Keratinocyte (primary cell): Measurements from ENCODE around the gene VANGL2. TPM values are rescaled to one million over a fixed set of nuclear protein-coding genes. Genes with fewer than 3 reads are reported as not detected.

Source experiments
- DNase-seq: peaks from one replicate; pipeline ENCODE4 v3.0.0-alpha.2; 2011; ENCODE audit warnings: low read depth, missing footprints, low spot score
- FAIRE-seq: peaks from 2 replicates; lab custom pipeline; 2011; peaks lifted over from hg19 to GRCh38; lab: Jason Lieb, UNC
- H2AFZ ChIP-seq: 2 replicates; pipeline ENCODE4 v1.6.0; 2012; ENCODE audit warnings: low read length, control low read depth, inconsistent platforms; ENCODE audit not compliant: control insufficient read depth
- H3K27ac ChIP-seq: 2 replicates; pipeline ENCODE4 v1.5.1; 2011; ENCODE audit warnings: low read length; ENCODE audit not compliant: control insufficient read depth, insufficient read depth
- H3K27me3 ChIP-seq: 3 replicates; pipeline ENCODE4 v1.6.0; 2011; ENCODE audit warnings: low read length; ENCODE audit not compliant: control insufficient read depth, insufficient read depth; ENCODE audit errors: extremely low read depth
- H3K36me3 ChIP-seq, 2 experiments: 2 replicates in 1 of 2; 3 replicates in 1 of 2; pipeline ENCODE4 v1.5.1; 2011; ENCODE audit warnings: low read length in 2 of 2, mild to moderate bottlenecking in 1 of 2; ENCODE audit not compliant: control insufficient read depth in 2 of 2, insufficient read depth in 2 of 2; ENCODE audit errors: extremely low read depth in 1 of 2
- H3K4me1 ChIP-seq: 3 replicates; pipeline ENCODE4 v1.5.1; 2011; ENCODE audit warnings: low read length; ENCODE audit not compliant: control insufficient read depth, insufficient read depth; ENCODE audit errors: extremely low read depth
- H3K4me2 ChIP-seq: 3 replicates; pipeline ENCODE4 v1.6.0; 2011; ENCODE audit warnings: low read depth, low read length; ENCODE audit not compliant: control insufficient read depth, insufficient read depth; ENCODE audit errors: extremely low read depth
- H3K4me3 ChIP-seq, 3 experiments: fragments of 200-600 bp in 1 of 3; sonication (generic) in 1 of 3; 2 replicates in 2 of 3; 3 replicates in 1 of 3; pipeline ENCODE4 v1.5.1; 2011 to 2016; ENCODE audit warnings: low read length in 3 of 3, mild to moderate bottlenecking in 3 of 3, control low read depth in 2 of 3, inconsistent platforms in 1 of 3, low read depth in 1 of 3, mixed read lengths in 1 of 3, mixed run types in 1 of 3, moderate library complexity in 1 of 3; ENCODE audit not compliant: control insufficient read depth in 2 of 3, insufficient read depth in 2 of 3; ENCODE audit errors: extremely low read depth in 1 of 3
- H3K79me2 ChIP-seq: 2 replicates; pipeline ENCODE4 v1.6.0; 2012; ENCODE audit warnings: low read length; ENCODE audit not compliant: control insufficient read depth, insufficient read depth
- H3K9ac ChIP-seq: 3 replicates; pipeline ENCODE4 v1.6.0; 2011; ENCODE audit warnings: low read length; ENCODE audit not compliant: control insufficient read depth, insufficient read depth; ENCODE audit errors: extremely low read depth
- H3K9me1 ChIP-seq: 3 replicates; pipeline ENCODE4 v1.6.0; 2011; ENCODE audit warnings: low read length; ENCODE audit not compliant: control insufficient read depth, insufficient read depth; ENCODE audit errors: extremely low read depth
- H3K9me3 ChIP-seq: 2 replicates; pipeline ENCODE4 v1.5.1; 2012; ENCODE audit warnings: low read depth, low read length; ENCODE audit not compliant: control insufficient read depth
- H4K20me1 ChIP-seq: 3 replicates; pipeline ENCODE4 v1.6.0; 2011; ENCODE audit warnings: low read length; ENCODE audit not compliant: control insufficient read depth, insufficient read depth; ENCODE audit errors: extremely low read depth
- CTCF ChIP-seq, 3 experiments: IDR thresholded peaks in 1 of 3; conservative IDR thresholded peaks in 1 of 3; optimal IDR thresholded peaks in 1 of 3; 2 replicates in 2 of 3; 3 replicates in 1 of 3; pipeline versions ENCODE3 to v1.5.1; 2011; ENCODE audit warnings: low read length in 3 of 3, mild to moderate bottlenecking in 3 of 3, moderate library complexity in 2 of 3, control low read depth in 1 of 3, inconsistent platforms in 1 of 3; ENCODE audit not compliant: insufficient read depth in 2 of 3; ENCODE audit errors: extremely low read depth in 1 of 3
- EZH2 ChIP-seq: IDR thresholded peaks from one replicate; pipeline ENCODE4 v1.6.1; 2012; ENCODE audit warnings: inconsistent platforms, mild to moderate bottlenecking, low read length, moderate library complexity
- dilution Hi-C: fragments of 300-500 bp; cut with MboI; formaldehyde crosslinking; loops from one replicate; pipeline ENCODE4 v1.7.0; 2020; ENCODE audit warnings: low sequenced_read_pairs; ENCODE audit not compliant: extremely low pct_ligation_motif_present
- polyA plus RNA-seq, 5 experiments: library from polyadenylated mRNA; depleted of rRNA in 3 of 5; stranded (reverse) in 3 of 5; stranded (forward) in 1 of 5; unstranded in 1 of 5; fragments of >200 nt; gene quantifications; 1 replicate in 1 of 5; 2 replicates in 3 of 5; 3 replicates in 1 of 5; pipeline versions ENCODE4 v1.2.1 to v1.2.3, GENCODE V29; 2011 to 2012; ENCODE audit warnings: missing spikeins in 2 of 5, low read depth in 1 of 5, low replicate concordance in 1 of 5

VANGL2 gene
- polyA plus RNA-seq, 1 donor (not counting 4 experiments of a cell fraction or from before 2014, with no cell fraction given), result 10.9 TPM

GRCh38 chr1:160431571-160431970 is 31.2 kb downstream of the VANGL2 start:
- Histone ChIP-seq H3K36me3 (peaks cover 0 to 3% of the 10 kb centered on the region in 2 experiments), H3K27ac (no peak overlapping the region), H2AFZ (no peak overlapping the region), H3K4me3 (no peak overlapping the region), H4K20me1 (no peaks in the 10 kb centered on the region), H3K9me3 (no peaks in the 10 kb centered on the region), H3K4me1 (peaks cover 13% of the 10 kb centered on the region), H3K9ac (no peak overlapping the region), H3K79me2 (no peaks in the 10 kb centered on the region), H3K27me3 (no peaks in the 10 kb centered on the region), H3K9me1 (no peaks in the 10 kb centered on the region), H3K4me2 (no peak overlapping the region)
- dilution Hi-C loops, result loop anchor here (25.0 kb wide), 1 partner anchor 181 kb away; no protein-coding TSS in a partner anchor
- TF ChIP-seq EZH2, result no peak
- no peak for TF ChIP-seq CTCF (optimal IDR thresholded peaks at IDR 0.05 in 1 of 3, IDR thresholded peaks at IDR 0.05 in 1 of 3, conservative IDR thresholded peaks at IDR 0.05 in 1 of 3; ENCODE audit: extremely low read depth in 1 of 3, insufficient read depth in 2 of 3, low read length in 3 of 3)
- DNase-seq (no peak), FAIRE-seq (no peak)

DNA sequence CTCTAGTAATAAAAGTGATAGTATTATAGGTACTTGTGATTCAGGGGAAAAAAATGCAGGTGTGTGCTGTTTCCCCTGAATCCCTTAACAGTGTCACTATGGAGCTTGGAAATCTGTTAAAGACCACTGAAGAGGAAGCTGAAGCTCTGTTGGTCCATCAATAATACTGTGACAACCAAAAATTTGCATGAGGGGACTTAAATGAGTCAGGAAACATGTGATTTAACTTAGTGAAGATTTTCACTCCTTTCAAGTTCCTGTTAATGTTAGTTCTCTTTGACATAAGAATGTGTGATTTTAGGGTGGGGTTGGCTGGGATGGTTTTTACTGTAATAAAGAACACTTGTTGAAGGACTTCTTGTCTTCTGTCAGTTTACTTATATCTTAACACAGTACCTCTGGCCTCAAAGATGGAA is 32.0 kb downstream of the VANGL2 start:
- Histone ChIP-seq H3K4me2 (no peak overlapping the region), H3K27me3 (no peaks in the 10 kb centered on the region), H3K9me3 (no peaks in the 10 kb centered on the region), H3K4me3 (no peak overlapping the region), H4K20me1 (no peaks in the 10 kb centered on the region), H3K4me1 (peaks cover 13% of the 10 kb centered on the region), H3K9me1 (no peaks in the 10 kb centered on the region), H3K27ac (no peak overlapping the region), H3K9ac (no peak overlapping the region), H3K36me3 (peaks cover 0 to 3% of the 10 kb centered on the region in 2 experiments), H2AFZ (no peak overlapping the region), H3K79me2 (no peaks in the 10 kb centered on the region)
- no peak for TF ChIP-seq EZH2
- no peak for TF ChIP-seq CTCF (optimal IDR thresholded peaks at IDR 0.05 in 1 of 3, IDR thresholded peaks at IDR 0.05 in 1 of 3, conservative IDR thresholded peaks at IDR 0.05 in 1 of 3; ENCODE audit: extremely low read depth in 1 of 3, insufficient read depth in 2 of 3, low read length in 3 of 3)
- DNase-seq (no peak), FAIRE-seq (no peak)
- dilution Hi-C loops, result loop anchor here (25.0 kb wide), 1 partner anchor 180 kb away; no protein-coding TSS in a partner anchor
